HepG2 (cell line): Measurements from ENCODE around the gene USP35.

Source experiments
- CTCF ChIP-seq: sonication (generic); formaldehyde crosslinking; IDR thresholded peaks from 2 replicates; pipeline ENCODE4 v1.5.0; 2020; ENCODE audit warnings: mild to moderate bottlenecking, missing genetic modification reagents, moderate library complexity
- POLR2A ChIP-seq, 2 experiments: IDR thresholded peaks; 2 replicates each; pipeline ENCODE4 v1.6.1; 2011; ENCODE audit warnings: low read depth in 2 of 2, low read length in 2 of 2, mild to moderate bottlenecking in 1 of 2, moderate library complexity in 1 of 2; ENCODE audit not compliant: insufficient read depth in 1 of 2
- USF2 ChIP-seq, 2 experiments: sonication (generic) in 1 of 2; formaldehyde crosslinking in 1 of 2; IDR thresholded peaks; 2 replicates each; pipeline versions ENCODE4 v1.5.1 to v1.6.1; 2011 to 2020; ENCODE audit warnings: borderline replicate concordance in 1 of 2, low read depth in 1 of 2, low read length in 1 of 2, mild to moderate bottlenecking in 1 of 2, missing genetic modification reagents in 1 of 2, moderate library complexity in 1 of 2
- ZSCAN29 ChIP-seq: sonication (generic); formaldehyde crosslinking; conservative IDR thresholded peaks from 2 replicates; pipeline ENCODE4 v1.4.0; 2020; ENCODE audit warnings: mild to moderate bottlenecking, missing genetic modification reagents
- TF ChIP-seq, protein P1 (sequence below): sonication (generic); formaldehyde crosslinking; IDR thresholded peaks from 2 replicates; pipeline ENCODE4 v1.5.0; 2020; ENCODE audit warnings: missing genetic modification reagents

DNA sequence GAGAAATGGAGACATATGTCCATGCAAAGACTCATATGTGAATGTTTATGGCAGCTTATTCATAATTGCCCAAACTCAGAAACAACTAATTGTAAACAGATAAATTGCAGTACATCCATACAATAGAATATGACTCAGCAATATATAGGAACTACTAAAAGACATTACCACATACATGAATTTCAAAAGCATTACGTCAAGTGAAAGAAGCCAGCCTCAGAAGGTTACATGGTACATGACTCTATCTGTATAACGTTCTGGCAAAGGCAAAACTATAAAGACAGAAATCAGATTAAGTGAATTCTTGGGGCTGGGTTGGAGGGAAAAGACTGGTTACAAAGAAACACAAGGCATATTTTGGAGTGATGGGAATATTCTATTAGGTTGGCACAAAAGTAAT is 7.5 kb upstream of the USP35 start:
- TF ChIP-seq, protein P1, sequence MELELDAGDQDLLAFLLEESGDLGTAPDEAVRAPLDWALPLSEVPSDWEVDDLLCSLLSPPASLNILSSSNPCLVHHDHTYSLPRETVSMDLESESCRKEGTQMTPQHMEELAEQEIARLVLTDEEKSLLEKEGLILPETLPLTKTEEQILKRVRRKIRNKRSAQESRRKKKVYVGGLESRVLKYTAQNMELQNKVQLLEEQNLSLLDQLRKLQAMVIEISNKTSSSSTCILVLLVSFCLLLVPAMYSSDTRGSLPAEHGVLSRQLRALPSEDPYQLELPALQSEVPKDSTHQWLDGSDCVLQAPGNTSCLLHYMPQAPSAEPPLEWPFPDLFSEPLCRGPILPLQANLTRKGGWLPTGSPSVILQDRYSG (CRISPR knock-in tag) = no peak
- no peak for TF ChIP-seq POLR2A (IDR thresholded peaks at IDR 0.05; ENCODE audit: insufficient read depth in 1 of 2, low read depth in 2 of 2, low read length in 2 of 2)
- no peak for TF ChIP-seq ZSCAN29
- TF ChIP-seq USF2 (IDR thresholded peaks at IDR 0.05; ENCODE audit: low read depth, low read length) = no peak
- TF ChIP-seq USF2 (CRISPR knock-in tag; IDR thresholded peaks at IDR 0.05; ENCODE audit: borderline replicate concordance) = no peak
- no peak for TF ChIP-seq CTCF
